HEK293T (cell line): ENCODE data around the gene AHI1.

Experiments
- CTCF ChIA-PET: fragments of 350-600 bp; formaldehyde crosslinking; extraction: SDS; loops from one replicate; lab custom pipeline; 2021; ENCODE audit warnings: antibody characterized with exemption, inconsistent platforms; lab: Yijun Ruan, JAX
- POLR2A ChIA-PET: fragments of 350-600 bp; formaldehyde crosslinking; extraction: SDS; loops from one replicate; lab custom pipeline; 2020; ENCODE audit warnings: antibody characterized with exemption, inconsistent platforms; lab: Yijun Ruan, JAX
- DNase-seq: peaks from one replicate; pipeline ENCODE4 v3.0.0; 2012; ENCODE audit warnings: mixed read lengths; ENCODE audit errors: extremely low spot score
- ARNT ChIP-seq: fragments of 450-650 bp; IDR thresholded peaks from 2 replicates; pipeline ENCODE4 v1.6.1; 2017; ENCODE audit warnings: mild to moderate bottlenecking
- BHLHE40 ChIP-seq: fragments of 450-650 bp; IDR thresholded peaks from 2 replicates; pipeline ENCODE4 v1.6.1; 2016; ENCODE audit warnings: mild to moderate bottlenecking, moderate library complexity, borderline replicate concordance
- CTBP1 ChIP-seq: fragments of 450-650 bp; IDR thresholded peaks from 2 replicates; pipeline ENCODE4 v1.6.1; 2016; ENCODE audit warnings: borderline replicate concordance
- ELF4 ChIP-seq: fragments of 450-650 bp; IDR thresholded peaks from 2 replicates; pipeline ENCODE4 v1.6.1; 2017; ENCODE audit warnings: antibody characterized with exemption
- FOXA1 ChIP-seq: fragments of 450-650 bp; IDR thresholded peaks from 2 replicates; pipeline ENCODE4 v1.6.1; 2016; ENCODE audit warnings: mild to moderate bottlenecking
- FOXK2 ChIP-seq: fragments of 450-650 bp; IDR thresholded peaks from 2 replicates; pipeline ENCODE4 v1.6.1; 2016; ENCODE audit warnings: mild to moderate bottlenecking
- FOXM1 ChIP-seq: fragments of 450-650 bp; IDR thresholded peaks from 2 replicates; pipeline ENCODE4 v1.6.1; 2017; ENCODE audit warnings: mild to moderate bottlenecking, borderline replicate concordance
- HDGF ChIP-seq: fragments of 450-650 bp; IDR thresholded peaks from 2 replicates; pipeline ENCODE4 v1.6.1; 2017; ENCODE audit warnings: antibody characterized with exemption, borderline replicate concordance
- L3MBTL2 ChIP-seq: fragments of 450-650 bp; conservative IDR thresholded peaks from 2 replicates; pipeline ENCODE4 v1.6.1; 2016; ENCODE audit warnings: mild to moderate bottlenecking
- LEF1 ChIP-seq: fragments of 450-650 bp; IDR thresholded peaks from 2 replicates; pipeline ENCODE4 v1.6.1; 2017; ENCODE audit warnings: mild to moderate bottlenecking, borderline replicate concordance
- NFRKB ChIP-seq: fragments of 450-650 bp; IDR thresholded peaks from 2 replicates; pipeline ENCODE4 v1.6.1; 2016; ENCODE audit warnings: mild to moderate bottlenecking, moderate library complexity
- PKNOX1 ChIP-seq: fragments of 450-650 bp; IDR thresholded peaks from 2 replicates; pipeline ENCODE4 v1.6.1; 2016
- SUZ12 ChIP-seq: fragments of 450-650 bp; IDR thresholded peaks from 2 replicates; pipeline ENCODE4 v1.6.1; 2016; ENCODE audit warnings: mild to moderate bottlenecking
- TARDBP ChIP-seq: fragments of 450-650 bp; IDR thresholded peaks from 2 replicates; pipeline ENCODE4 v1.6.1; 2016
- ZNF384 ChIP-seq: fragments of 450-650 bp; IDR thresholded peaks from 2 replicates; pipeline ENCODE4 v1.6.1; 2016

The AHI1 gene

GRCh38 chr6:135233686-135234491 is 263.7 kb downstream of the AHI1 start:
- DNase-seq = no peak
- ChIA-PET POLR2A (no interaction called here), CTCF (no interaction called here)
- no peak for TF ChIP-seq HDGF
- TF ChIP-seq TARDBP = no peak
- TF ChIP-seq CTBP1 = no peak
- no peak for TF ChIP-seq FOXA1
- no peak for TF ChIP-seq ARNT
- TF ChIP-seq SUZ12 = no peak
- TF ChIP-seq PKNOX1 = no peak
- TF ChIP-seq BHLHE40 = no peak
- TF ChIP-seq NFRKB = no peak
- no peak for TF ChIP-seq ELF4
- no peak for TF ChIP-seq ZNF384
- no peak for TF ChIP-seq FOXK2
- no peak for TF ChIP-seq FOXM1
- no peak for TF ChIP-seq L3MBTL2
- no peak for TF ChIP-seq LEF1
